Measurements from ENCODE around the gene STOML1.

STOML1 gene

GRCh38 chr15:74019734-74020133, 27.6 kb upstream of the STOML1 start:
- no peak for DNase-seq (ENCODE audit: low read depth)

GRCh38 chr15:74013374-74013894, 21.3 kb upstream of the STOML1 start:
- DNase-seq (ENCODE audit: low read depth): no peak

GRCh38 chr15:74011610-74012009, 19.5 kb upstream of the STOML1 start:
- DNase-seq (ENCODE audit: low read depth): no peak

GRCh38 chr15:74010929-74011540, 18.9 kb upstream of the STOML1 start:
- no peak for DNase-seq (ENCODE audit: low read depth)

- no peak for DNase-seq (ENCODE audit: low read depth)
Measured at GRCh38 chr15:74008901-74009300, 16.8 kb upstream of the STOML1 start.

GRCh38 chr15:74007820-74008371, 15.8 kb upstream of the STOML1 start:
- DNase-seq (ENCODE audit: low read depth): no peak

GRCh38 chr15:74006774-74007639, 14.9 kb upstream of the STOML1 start:
- DNase-seq (ENCODE audit: low read depth): no peak

- DNase-seq (ENCODE audit: low read depth): no peak
Measured at GRCh38 chr15:73997986-73998385, 5.9 kb upstream of the STOML1 start.

- DNase-seq (ENCODE audit: low read depth): no peak
Measured at GRCh38 chr15:73996939-73997338, 4.8 kb upstream of the STOML1 start.

- no peak for DNase-seq (ENCODE audit: low read depth)
Measured at GRCh38 chr15:73996267-73996666, 4.2 kb upstream of the STOML1 start.

- DNase-seq (ENCODE audit: low read depth): no peak
Measured at GRCh38 chr15:73994912-73995622, 3.0 kb upstream of the STOML1 start.

GRCh38 chr15:73994413-73994883, 2.4 kb upstream of the STOML1 start, which contains the start of gene PML:
TSS of gene PML (plus strand) at chr15:73994716. CDS start at chr15:73994813, 97 bp downstream.
- peak; percentile 92 for DNase-seq (ENCODE audit: low read depth)

- no peak for DNase-seq (ENCODE audit: low read depth)
Measured at GRCh38 chr15:73993211-73993994, 1.3 kb upstream of the STOML1 start.

- DNase-seq (ENCODE audit: low read depth): no peak
Measured at GRCh38 chr15:73992594-73992898, 451 bp upstream of the STOML1 start.

GRCh38 chr15:73991260-73991659, 835 bp downstream of the STOML1 start:
- DNase-seq (ENCODE audit: low read depth): no peak

- DNase-seq (ENCODE audit: low read depth): no peak
Measured at GRCh38 chr15:73990250-73991005, 1.7 kb downstream of the STOML1 start.

GRCh38 chr15:73989001-73989798, 2.9 kb downstream of the STOML1 start:
- DNase-seq (ENCODE audit: low read depth): no peak

GRCh38 chr15:73988445-73988969, 3.6 kb downstream of the STOML1 start:
- no peak for DNase-seq (ENCODE audit: low read depth)

GRCh38 chr15:73987681-73988444, 4.2 kb downstream of the STOML1 start:
- DNase-seq (ENCODE audit: low read depth): no peak

Data from CMK (cell line).